ENCODE data around the gene PKD1L1.
"Not testable (repeated sequence)": the region's sequence is repeated elsewhere in the genome, so short reads cannot be mapped to it uniquely, and the experiment has no call there.

Gene PKD1L1

DNA sequence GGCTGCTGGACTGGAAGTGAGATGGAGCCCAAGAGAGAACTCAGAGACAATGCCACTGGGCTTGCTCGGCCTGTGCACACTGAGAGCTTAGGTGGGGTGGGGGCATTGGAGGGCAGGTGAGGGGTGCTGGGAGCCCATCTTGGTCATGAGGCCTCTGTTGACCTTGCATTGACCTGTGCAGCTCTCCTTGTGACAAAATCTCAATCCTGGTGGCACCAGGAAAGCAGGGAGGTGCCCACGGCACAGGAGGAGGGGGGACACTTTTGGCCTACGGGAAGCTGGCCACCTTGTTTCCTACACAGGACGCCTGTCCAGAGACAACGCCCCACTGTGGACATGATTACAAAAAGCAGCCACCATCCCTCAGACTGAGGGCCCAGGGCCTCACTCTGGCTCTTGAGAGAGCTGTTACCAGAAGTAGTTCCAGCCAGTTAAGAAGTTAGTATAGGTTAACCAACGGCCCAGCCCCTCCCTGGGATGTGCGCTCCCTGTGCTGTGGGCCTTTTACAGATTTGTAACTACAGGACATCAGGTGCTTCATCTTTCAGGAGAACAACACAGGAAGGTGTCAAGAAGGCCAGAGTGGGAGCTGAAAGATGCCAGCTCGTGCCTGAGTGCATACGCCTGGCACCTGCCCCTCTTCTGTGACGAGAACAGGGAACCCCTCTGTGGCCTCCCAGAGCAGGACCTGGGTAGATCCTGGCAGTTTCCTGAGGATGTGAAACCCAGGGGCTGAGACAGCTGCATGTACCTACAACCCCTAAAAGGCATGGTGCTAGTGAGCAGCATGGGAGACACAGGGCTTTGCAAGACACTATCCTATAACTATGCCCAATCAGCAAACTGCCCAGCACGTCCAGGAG, 10.3 kb downstream of the PKD1L1 start:
- H3K27ac Mint-ChIP-seq: peak overlapping the region; percentile 52
- H3K36me3 Mint-ChIP-seq (ENCODE audit: low read depth): no peaks in the 10 kb centered on the region
- peak overlapping the region; percentile 22 for H3K4me3 Mint-ChIP-seq
- H3K4me1 Mint-ChIP-seq (ENCODE audit: low read depth): peaks cover 16% of the 10 kb centered on the region
- DNase-seq (ENCODE audit: low spot score): no peak
- no peaks in the 10 kb centered on the region for H3K27me3 Mint-ChIP-seq (ENCODE audit: low read depth)
- no peaks in the 10 kb centered on the region for H3K9me3 Mint-ChIP-seq

DNA sequence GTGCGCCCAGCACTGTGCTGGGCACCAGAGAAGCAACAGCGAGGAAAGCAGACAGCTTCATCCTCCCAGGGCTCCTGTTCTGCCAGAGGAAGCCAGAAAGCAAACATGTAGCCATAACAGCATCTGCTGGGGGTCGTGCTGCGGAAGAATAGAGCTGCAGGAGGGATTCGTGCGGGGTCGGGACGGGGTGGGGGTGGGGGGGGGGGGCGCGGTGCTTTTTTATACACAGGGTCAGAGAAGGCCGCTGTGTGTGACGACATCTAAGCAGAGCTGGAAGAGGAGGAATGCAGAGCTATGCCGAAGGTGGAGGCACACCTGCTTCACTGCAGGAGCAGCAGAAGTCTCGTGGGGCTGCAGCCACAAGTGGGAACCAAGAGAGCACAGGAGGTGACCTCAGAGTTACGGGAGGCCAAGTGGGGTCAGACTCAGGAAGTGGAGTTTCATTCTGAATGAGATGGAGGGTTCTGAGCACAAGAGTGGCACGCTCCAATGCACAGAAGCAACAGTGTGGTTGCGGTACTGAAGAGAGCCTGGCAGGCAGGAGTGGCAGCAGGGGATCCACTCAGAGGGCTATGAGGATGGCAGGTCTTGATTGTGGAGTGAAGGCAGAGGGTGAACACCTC, 11.1 kb downstream of the PKD1L1 start:
- peak; percentile 33 for DNase-seq (ENCODE audit: low spot score)
- no peaks in the 10 kb centered on the region for H3K9me3 Mint-ChIP-seq
- H3K4me1 Mint-ChIP-seq (ENCODE audit: low read depth): peaks cover 16% of the 10 kb centered on the region
- peak overlapping the region; percentile 52 for H3K27ac Mint-ChIP-seq
- no peaks in the 10 kb centered on the region for H3K27me3 Mint-ChIP-seq (ENCODE audit: low read depth)
- peak overlapping the region; percentile 22 for H3K4me3 Mint-ChIP-seq
- H3K36me3 Mint-ChIP-seq (ENCODE audit: low read depth): no peaks in the 10 kb centered on the region

DNA sequence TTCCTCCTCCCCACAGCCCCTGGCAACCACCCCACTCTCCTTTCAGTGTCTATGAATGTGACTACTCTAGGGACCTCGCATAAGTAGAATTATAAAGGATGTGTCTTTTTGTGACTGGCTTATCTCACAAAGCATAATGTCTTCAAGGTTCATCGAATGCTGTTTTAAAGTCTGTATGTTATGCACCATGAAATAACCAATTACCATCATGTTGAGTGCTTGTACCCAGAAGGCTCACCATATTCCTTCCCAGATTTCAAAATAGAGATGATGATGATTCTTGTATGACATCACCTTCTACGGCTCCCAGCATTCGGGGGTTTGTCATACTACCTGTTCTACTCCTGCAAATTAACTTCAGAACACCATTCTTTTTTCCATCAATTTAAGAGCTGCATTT, 11.9 kb downstream of the PKD1L1 start:
- Mint-ChIP-seq H3K36me3 (ENCODE audit: low read depth) (no peaks in the 10 kb centered on the region), H3K9me3 (no peaks in the 10 kb centered on the region), H3K27ac (no peak overlapping the region), H3K4me1 (ENCODE audit: low read depth) (peaks cover 16% of the 10 kb centered on the region), H3K27me3 (ENCODE audit: low read depth) (no peaks in the 10 kb centered on the region), H3K4me3 (no peak overlapping the region)
- DNase-seq (ENCODE audit: low spot score): no peak

DNA sequence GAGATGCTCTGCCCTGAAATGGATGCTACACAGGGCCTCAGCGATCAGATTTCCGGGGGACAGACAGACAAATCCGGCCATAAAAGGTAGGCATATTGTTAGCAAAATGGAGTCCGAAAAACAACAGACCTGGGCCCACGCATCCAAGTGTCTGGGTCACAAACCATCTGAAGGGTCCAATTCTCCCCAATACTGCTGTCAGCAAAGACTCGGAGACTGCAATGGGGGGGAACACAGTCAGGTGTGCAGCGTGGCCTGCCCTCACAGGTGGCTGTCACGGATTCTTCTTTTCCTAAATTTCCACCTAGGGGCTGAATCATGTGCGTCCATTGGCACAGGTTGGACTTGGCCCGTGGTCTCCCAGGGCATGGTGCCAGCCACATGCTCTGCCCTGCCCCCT, 12.9 kb downstream of the PKD1L1 start:
- peaks cover 16% of the 10 kb centered on the region for H3K4me1 Mint-ChIP-seq (ENCODE audit: low read depth)
- H3K27me3 Mint-ChIP-seq (ENCODE audit: low read depth): no peaks in the 10 kb centered on the region
- H3K27ac Mint-ChIP-seq: no peak overlapping the region
- H3K9me3 Mint-ChIP-seq: no peaks in the 10 kb centered on the region
- no peaks in the 10 kb centered on the region for H3K36me3 Mint-ChIP-seq (ENCODE audit: low read depth)
- no peak for DNase-seq (ENCODE audit: low spot score)
- H3K4me3 Mint-ChIP-seq: no peak overlapping the region

DNA sequence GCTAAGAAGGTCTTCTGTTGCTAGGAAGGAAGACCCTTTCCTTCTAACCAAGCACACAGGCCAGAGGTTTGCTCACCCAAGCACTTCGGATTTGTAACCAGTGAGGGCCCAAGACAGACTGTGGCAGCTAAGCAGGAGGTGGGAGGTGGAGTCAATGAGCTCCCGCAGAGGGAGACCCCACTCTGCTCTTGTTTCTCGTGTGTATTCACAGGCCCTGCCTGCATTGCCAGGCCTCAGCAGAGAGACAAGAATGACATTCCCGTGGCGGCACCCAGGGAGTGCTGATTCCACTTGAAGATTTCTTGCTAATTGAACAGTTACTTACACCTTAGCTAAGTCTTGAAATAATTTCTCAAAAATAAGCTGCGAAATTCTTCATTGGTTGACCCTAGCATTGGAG, 13.4 kb downstream of the PKD1L1 start:
- Mint-ChIP-seq H3K4me3 (no peak overlapping the region), H3K4me1 (ENCODE audit: low read depth) (peaks cover 16% of the 10 kb centered on the region), H3K36me3 (ENCODE audit: low read depth) (no peaks in the 10 kb centered on the region), H3K9me3 (no peaks in the 10 kb centered on the region), H3K27ac (no peak overlapping the region), H3K27me3 (ENCODE audit: low read depth) (no peaks in the 10 kb centered on the region)
- no peak for DNase-seq (ENCODE audit: low spot score)

DNA sequence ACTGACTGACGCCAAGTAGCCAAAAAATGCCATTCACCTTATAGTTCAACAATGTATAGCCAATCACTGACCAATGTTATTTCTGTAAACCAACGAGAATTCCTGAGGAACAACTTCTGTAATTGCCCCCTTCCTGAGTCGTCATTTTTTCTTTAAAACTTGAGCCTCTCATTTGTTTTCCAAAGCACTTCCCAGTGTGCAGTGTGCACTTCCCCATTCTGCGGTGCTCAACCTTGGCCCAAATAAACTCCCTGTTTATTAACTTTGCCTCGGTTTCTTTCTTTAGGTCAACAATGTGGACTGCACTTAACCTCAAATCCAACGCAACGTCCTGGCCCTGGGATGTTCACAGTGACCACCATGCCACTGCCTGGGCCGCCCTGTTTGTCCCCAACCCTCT, 15.1 kb downstream of the PKD1L1 start:
- Mint-ChIP-seq H3K27ac (no peak overlapping the region), H3K9me3 (no peaks in the 10 kb centered on the region), H3K36me3 (ENCODE audit: low read depth) (no peaks in the 10 kb centered on the region), H3K27me3 (ENCODE audit: low read depth) (no peaks in the 10 kb centered on the region), H3K4me1 (ENCODE audit: low read depth) (peaks cover 10% of the 10 kb centered on the region), H3K4me3 (no peak overlapping the region)
- DNase-seq (ENCODE audit: low spot score): no peak

DNA sequence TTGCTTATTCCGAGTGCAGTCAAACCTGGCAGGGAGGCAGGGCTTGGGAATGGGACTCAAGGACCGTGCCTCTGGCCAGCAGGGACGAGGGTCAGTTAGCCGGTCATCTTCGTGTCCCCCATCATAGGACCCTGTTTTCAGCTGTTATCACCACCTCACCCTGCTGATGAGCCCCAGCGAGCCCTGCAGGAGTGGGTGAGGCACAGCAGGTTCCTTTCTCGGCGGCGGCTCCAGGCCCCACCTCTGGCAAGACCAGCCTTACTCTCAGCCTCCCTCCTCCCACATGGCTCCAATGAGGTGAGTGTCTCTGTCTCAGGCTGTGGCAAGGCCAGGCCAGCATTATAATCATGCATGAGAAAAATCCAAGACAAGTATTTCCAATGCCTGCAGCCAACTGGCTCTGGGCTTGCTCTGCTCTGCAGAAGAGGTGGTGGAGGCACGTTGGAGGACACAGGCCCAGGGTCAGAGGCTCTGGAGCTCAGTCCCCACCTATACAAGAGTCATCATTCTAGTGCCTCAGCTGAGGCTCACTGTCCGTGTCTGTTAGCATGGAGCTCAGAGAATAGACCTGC, 15.7 kb downstream of the PKD1L1 start:
- peaks cover 5% of the 10 kb centered on the region for H3K4me1 Mint-ChIP-seq (ENCODE audit: low read depth)
- no peak for DNase-seq (ENCODE audit: low spot score)

DNA sequence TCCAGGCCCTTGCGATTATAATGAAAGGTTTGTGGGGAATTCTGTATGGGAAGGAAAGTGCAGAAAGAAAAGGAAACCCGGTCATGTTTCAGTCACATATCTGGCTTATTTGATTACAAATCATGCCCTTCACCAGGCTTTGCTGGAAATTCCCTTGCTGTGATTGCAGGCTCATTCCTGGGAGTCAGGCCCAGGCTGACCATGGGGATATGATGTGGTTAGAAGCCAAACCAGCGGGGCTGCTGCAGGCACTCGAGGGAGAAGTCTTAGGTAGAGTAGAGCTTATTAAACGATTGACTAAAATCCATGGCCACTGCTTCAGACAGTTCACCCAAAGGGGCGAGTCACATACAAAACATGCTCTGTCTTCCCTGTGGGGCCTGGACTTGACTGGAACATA, 16.2 kb downstream of the PKD1L1 start:
- no peaks in the 10 kb centered on the region for H3K27me3 Mint-ChIP-seq (ENCODE audit: low read depth)
- H3K4me3 Mint-ChIP-seq: no peak overlapping the region
- no peak overlapping the region for H3K27ac Mint-ChIP-seq
- H3K4me1 Mint-ChIP-seq (ENCODE audit: low read depth): no peaks in the 10 kb centered on the region
- no peaks in the 10 kb centered on the region for H3K36me3 Mint-ChIP-seq (ENCODE audit: low read depth)
- no peaks in the 10 kb centered on the region for H3K9me3 Mint-ChIP-seq
- no peak for DNase-seq (ENCODE audit: low spot score)

More for the DNA sequence above, 15.7 kb downstream of the PKD1L1 start:
- Mint-ChIP-seq H3K27me3 (ENCODE audit: low read depth) (no peaks in the 10 kb centered on the region), H3K27ac (no peak overlapping the region), H3K9me3 (no peaks in the 10 kb centered on the region), H3K4me3 (no peak overlapping the region), H3K36me3 (ENCODE audit: low read depth) (no peaks in the 10 kb centered on the region)

DNA sequence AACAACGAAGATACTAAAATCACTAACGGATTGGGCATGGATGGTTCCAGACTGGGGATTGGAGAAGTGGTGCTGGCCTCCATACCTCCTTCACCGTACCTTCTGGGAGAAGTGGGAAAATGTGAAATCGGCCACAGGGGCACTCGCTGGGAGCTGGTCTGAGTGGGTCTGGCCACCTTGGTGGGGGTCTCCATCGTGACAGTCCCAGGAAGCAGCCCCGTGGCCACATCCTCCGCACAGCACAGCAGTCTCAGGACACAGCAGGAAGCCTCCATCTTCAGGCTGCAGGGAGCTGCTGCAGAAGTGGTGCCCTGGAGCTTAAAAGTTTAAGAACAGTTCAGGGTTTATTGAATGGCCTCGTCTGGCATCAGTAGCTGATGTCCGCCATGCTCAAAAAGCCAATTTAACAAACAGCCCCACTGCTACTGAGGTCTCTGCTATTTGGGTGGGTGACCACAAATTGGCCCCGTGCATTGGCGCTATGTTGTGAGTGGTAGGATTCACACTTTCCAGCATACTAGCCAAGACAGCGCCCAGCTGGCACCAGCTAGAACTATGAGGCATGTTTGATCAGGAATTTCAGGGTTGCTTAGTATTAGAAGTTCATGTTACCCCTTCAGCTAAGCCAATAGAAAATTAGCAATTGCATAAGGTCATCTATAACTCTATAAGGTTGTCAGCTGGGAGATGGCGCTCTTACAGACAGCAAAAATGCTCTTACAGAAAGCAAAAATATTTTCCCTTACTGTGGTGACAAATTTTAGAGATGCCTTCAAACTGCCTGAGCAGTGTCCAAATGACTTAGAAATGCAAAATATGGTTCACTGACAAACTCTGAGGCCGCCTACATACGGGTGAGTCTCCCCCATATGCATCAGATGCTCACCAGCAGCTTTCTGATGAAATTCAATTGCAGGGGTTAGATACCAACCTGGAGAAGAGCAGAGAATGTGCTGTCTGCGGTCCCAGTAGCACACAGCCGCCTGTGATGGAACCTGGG, 17.0 kb downstream of the PKD1L1 start:
- no peaks in the 10 kb centered on the region for H3K9me3 Mint-ChIP-seq
- H3K27me3 Mint-ChIP-seq (ENCODE audit: low read depth): no peaks in the 10 kb centered on the region
- no peaks in the 10 kb centered on the region for H3K4me1 Mint-ChIP-seq (ENCODE audit: low read depth)
- DNase-seq (ENCODE audit: low spot score): no peak
- no peaks in the 10 kb centered on the region for H3K36me3 Mint-ChIP-seq (ENCODE audit: low read depth)
- no peak overlapping the region for H3K4me3 Mint-ChIP-seq
- H3K27ac Mint-ChIP-seq: no peak overlapping the region

DNA sequence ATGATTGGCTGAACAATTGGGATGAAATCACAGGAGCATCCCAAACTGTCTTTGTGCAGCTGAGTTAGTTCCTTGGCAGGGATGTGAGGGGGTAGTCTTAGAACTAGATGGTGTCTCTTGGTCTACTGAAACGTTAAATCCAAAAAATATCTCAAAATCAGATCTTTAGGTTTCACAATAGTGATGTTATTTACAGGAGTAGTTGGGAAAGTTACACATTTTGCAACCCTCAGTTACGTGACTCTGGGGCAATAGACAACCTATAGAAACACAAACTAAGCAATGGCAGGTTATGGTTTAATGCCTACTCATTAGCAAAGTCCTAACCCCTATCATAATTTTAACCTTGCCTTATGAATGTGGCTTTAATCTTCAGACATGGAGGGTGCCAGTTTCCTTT, 24.0 kb downstream of the PKD1L1 start:
- no peaks in the 10 kb centered on the region for H3K9me3 Mint-ChIP-seq
- no peaks in the 10 kb centered on the region for H3K4me1 Mint-ChIP-seq (ENCODE audit: low read depth)
- no peak overlapping the region for H3K27ac Mint-ChIP-seq

DNA sequence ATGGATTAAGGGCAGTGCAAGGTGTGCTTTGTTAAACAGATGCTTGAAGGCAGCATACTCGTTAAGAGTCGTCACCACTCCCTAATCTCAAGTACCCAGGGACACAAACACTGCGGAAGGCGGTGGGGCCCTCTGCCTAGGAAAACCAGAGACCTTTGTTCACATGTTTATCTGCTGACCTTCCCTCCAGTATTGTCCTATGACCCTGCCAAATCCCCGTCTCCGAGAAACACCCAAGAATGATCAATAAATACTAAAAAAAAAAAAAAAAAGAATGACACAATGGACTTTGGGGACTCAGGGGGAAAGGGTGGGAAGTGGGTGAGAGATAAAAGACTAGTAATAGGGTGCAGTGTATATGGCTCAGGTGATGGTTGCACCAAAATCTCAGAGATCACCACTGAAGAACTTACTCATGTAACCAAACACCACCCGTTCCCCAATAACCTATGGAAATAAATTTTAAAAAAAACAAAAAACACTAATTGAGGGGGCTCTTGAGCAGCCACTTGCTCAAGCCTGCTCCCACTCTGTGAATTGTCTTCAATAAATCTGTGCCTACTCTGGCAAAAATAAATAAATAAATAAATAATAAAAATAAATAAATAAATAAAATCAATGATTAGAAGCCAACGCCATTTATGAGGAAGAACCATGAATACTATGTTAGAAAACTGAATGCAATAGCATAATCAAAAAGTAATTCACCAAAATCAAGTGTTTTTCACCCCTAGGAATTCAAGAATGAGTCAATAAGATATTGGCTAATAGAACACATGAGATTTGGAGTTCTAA, 25.0 kb downstream of the PKD1L1 start:
- H3K27ac Mint-ChIP-seq; H3K4me1 Mint-ChIP-seq (ENCODE audit: low read depth); DNase-seq (ENCODE audit: low spot score); H3K4me3 Mint-ChIP-seq; H3K9me3 Mint-ChIP-seq; H3K36me3 Mint-ChIP-seq (ENCODE audit: low read depth): not testable (repeated sequence)
- peaks cover 11% of the 10 kb centered on the region for H3K27me3 Mint-ChIP-seq (ENCODE audit: low read depth)

More for the DNA sequence above, 24.0 kb downstream of the PKD1L1 start:
- Mint-ChIP-seq H3K27me3 (ENCODE audit: low read depth) (peaks cover 2% of the 10 kb centered on the region), H3K36me3 (ENCODE audit: low read depth) (no peaks in the 10 kb centered on the region), H3K4me3 (no peak overlapping the region)
- no peak for DNase-seq (ENCODE audit: low spot score)

DNA sequence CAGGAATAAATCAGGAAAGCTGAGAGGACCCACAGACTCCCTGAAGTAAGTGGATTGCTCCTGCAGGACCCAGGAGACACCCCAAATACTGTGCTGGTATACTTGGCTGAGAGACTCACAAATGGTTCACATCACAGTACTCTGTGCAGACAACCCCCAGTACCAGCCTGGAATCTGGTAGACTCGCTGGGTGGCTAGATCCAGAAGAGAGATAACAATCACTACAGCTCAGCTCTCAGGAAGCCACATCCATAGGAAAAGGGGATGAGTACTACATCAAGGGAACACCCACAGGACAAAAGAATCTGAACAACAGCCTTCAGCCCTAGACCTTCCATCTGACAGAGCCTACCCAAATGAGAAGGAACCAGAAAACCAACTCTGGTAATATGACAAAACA, 31.8 kb downstream of the PKD1L1 start:
- not testable (repeated sequence) for DNase-seq (ENCODE audit: low spot score); H3K36me3 Mint-ChIP-seq (ENCODE audit: low read depth); H3K4me3 Mint-ChIP-seq; H3K4me1 Mint-ChIP-seq (ENCODE audit: low read depth); H3K9me3 Mint-ChIP-seq; H3K27ac Mint-ChIP-seq
- peaks cover 26% of the 10 kb centered on the region for H3K27me3 Mint-ChIP-seq (ENCODE audit: low read depth)

DNA sequence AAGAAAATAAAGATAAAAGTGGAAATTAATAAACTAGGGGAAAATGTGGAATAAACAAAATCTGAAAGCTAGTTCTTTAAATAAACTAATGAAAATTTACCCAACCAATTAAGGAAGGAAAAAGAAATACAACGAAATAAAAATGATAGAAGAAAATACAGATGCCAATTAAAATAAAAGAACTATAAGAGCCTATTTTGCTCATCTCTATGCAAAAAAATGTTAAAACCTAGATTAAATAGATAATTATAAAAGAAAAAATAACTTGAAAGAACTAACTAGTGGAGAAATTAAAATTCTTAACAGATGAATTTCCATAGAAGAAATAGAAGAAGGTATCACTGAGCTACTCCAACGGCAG, 32.7 kb downstream of the PKD1L1 start:
- DNase-seq (ENCODE audit: low spot score): no peak
- Mint-ChIP-seq H3K36me3 (ENCODE audit: low read depth) (no peaks in the 10 kb centered on the region), H3K9me3 (no peaks in the 10 kb centered on the region), H3K4me3 (no peak overlapping the region), H3K27ac (no peak overlapping the region), H3K4me1 (ENCODE audit: low read depth) (no peaks in the 10 kb centered on the region), H3K27me3 (ENCODE audit: low read depth) (peaks cover 26% of the 10 kb centered on the region)

Measured in T-helper 2 cell treated with Interferon-gamma antibody and Interleukin-4, amounts not matched to agents 5 μg/mL and 100 μg/mL, for 36 hours (primary cell).